ENCODE data around the gene CDH23. TPM values are rescaled to one million over a fixed set of nuclear protein-coding genes. Genes with fewer than 3 reads are reported as not detected.
A peak's percentile ranks its signal among the peaks of the same experiment; 100 is the strongest.

The CDH23 gene
- total and polyA plus RNA-seq, 9 of the 15 experiments (the other 6 are each of a cell fraction or from before 2014, with no cell fraction given), result 0.18 to 1.2 (median 0.47) TPM

GRCh38 chr10:71359364-71360046 is 37.2 kb upstream of the CDH23 start (continued):
- TF ChIP-seq SIN3B (IDR thresholded peaks at IDR 0.05; ENCODE audit: low read depth) (no peak), MCM2 (IDR thresholded peaks at IDR 0.05; ENCODE audit: low read depth) (no peak), PTBP1 (IDR thresholded peaks at IDR 0.05; ENCODE audit: low read depth, low read length) (peak; percentile 91), HMG20B (CRISPR knock-in tag; IDR thresholded peaks at IDR 0.05) (no peak), NONO (IDR thresholded peaks at IDR 0.05; ENCODE audit: low read depth in 2 of 2, low read length in 1 of 2) (no peak), ZNF277 (CRISPR knock-in tag; IDR thresholded peaks at IDR 0.05; ENCODE audit: borderline replicate concordance) (no peak), WHSC1 (IDR thresholded peaks at IDR 0.05; ENCODE audit: low read length) (no peak), TFE3 (CRISPR knock-in tag; IDR thresholded peaks at IDR 0.05) (no peak), CC2D1A (IDR thresholded peaks at IDR 0.05) (no peak; the same call in 1 of the 2 replicates), LCOR (CRISPR knock-in tag; IDR thresholded peaks at IDR 0.05) (peak; percentile 84), MAFG (tag; conservative IDR thresholded peaks at IDR 0.05) (no peak), PML (IDR thresholded peaks at IDR 0.05; ENCODE audit: low read length) (0 out of 2 replicates have a peak, but pooled peaks have one; percentile 30), SNIP1 (IDR thresholded peaks at IDR 0.05; ENCODE audit: low read depth) (no peak), ZNF408 (CRISPR knock-in tag; IDR thresholded peaks at IDR 0.05; ENCODE audit: low read depth) (no peak), HDAC6 (IDR thresholded peaks at IDR 0.05; ENCODE audit: low read depth, low read length) (no peak), AFF4 (CRISPR knock-in tag; IDR thresholded peaks at IDR 0.05) (no peak), ATF7 (IDR thresholded peaks at IDR 0.05) (peak; percentile 44; the same call in 1 of the 2 replicates), NFIX (CRISPR knock-in tag; IDR thresholded peaks at IDR 0.05; ENCODE audit: low read depth) (no peak), ZNF518B (CRISPR knock-in tag; IDR thresholded peaks at IDR 0.05) (no peak)
